Esophagus muscularis mucosa (tissue), 4 donors: Measurements from ENCODE around the gene NCKIPSD. TPM values are rescaled to one million over a fixed set of nuclear protein-coding genes. Genes with fewer than 3 reads are reported as not detected.
A peak's percentile ranks its signal among the peaks of the same experiment; 100 is the strongest.

Experiments
- DNase-seq: peaks from one replicate; pipeline ENCODE4 v3.0.0-alpha.2; 2017; ENCODE audit errors: extremely low spot score
- H3K27ac ChIP-seq, 4 donors: fragments of 200-600 bp; sonication (generic); replicated peaks in 1 of 4; 1 replicate in 3 of 4; 2 replicates in 1 of 4; pipeline ENCODE4 v1.5.1; 2016 to 2019; ENCODE audit warnings: mild to moderate bottlenecking in 1 of 4
- H3K27me3 ChIP-seq, 4 donors: fragments of 200-600 bp; sonication (generic); one replicate each; pipeline versions ENCODE4 v1.5.1 to v1.6.0; 2016 to 2019
- H3K36me3 ChIP-seq, 4 donors: fragments of 200-600 bp; sonication (generic); one replicate each; pipeline ENCODE4 v1.5.1; 2016 to 2019
- H3K4me1 ChIP-seq, 4 donors: fragments of 200-600 bp; sonication (generic); one replicate each; pipeline ENCODE4 v1.5.1; 2016 to 2019
- H3K4me3 ChIP-seq, 4 donors: fragments of 200-600 bp; sonication (generic); 1 replicate in 2 of 4; 2 replicates in 2 of 4; pipeline ENCODE4 v1.5.1; 2016 to 2019; ENCODE audit warnings: mild to moderate bottlenecking in 4 of 4, moderate library complexity in 1 of 4
- H3K9me3 ChIP-seq, 4 donors: fragments of 200-600 bp; sonication (generic); 1 replicate in 3 of 4; 2 replicates in 1 of 4; pipeline ENCODE4 v1.5.1; 2016 to 2019
- EP300 ChIP-seq: sonication (generic); formaldehyde crosslinking; IDR thresholded peaks from one replicate; pipeline ENCODE4 v1.6.1; 2017; ENCODE audit warnings: antibody characterized with exemption
- POLR2A ChIP-seq: fragments of 450-650 bp; IDR thresholded peaks from one replicate; pipeline ENCODE4 v1.6.1; 2017; ENCODE audit warnings: antibody characterized with exemption, moderate library complexity, mild to moderate bottlenecking, low read depth
- POLR2AphosphoS5 ChIP-seq, 2 donors: sonication (generic); formaldehyde crosslinking; IDR thresholded peaks; one replicate each; pipeline ENCODE4 v1.6.1; 2017; ENCODE audit warnings: antibody characterized with exemption in 2 of 2
- WGBS: methylation state at CpG from one replicate; pipeline ENCODE4 v1.1.5; 2018; 5-methylcytosine and 5-hydroxymethylcytosine counted together
- intact Hi-C: fragments of 100-400 bp; cut with DNase I; formaldehyde crosslinking; loops from one replicate; pipeline ENCODE4 v1.15.1; 2023
- total RNA-seq, 4 donors: library from RNA; depleted of rRNA; stranded (reverse); fragments of >200 nt; gene quantifications; one replicate each; pipeline versions ENCODE4 v1.1.0 to v1.2.1, GENCODE V29; 2016
- TF ChIP-seq, protein P1 (sequence below), 3 experiments: fragments of 200-600 bp in 2 of 3; fragments of 450-650 bp in 1 of 3; sonication (generic) in 2 of 3; IDR thresholded peaks; one replicate each; pipeline ENCODE4 v1.5.1; 2017 to 2019; ENCODE audit warnings: antibody characterized with exemption in 3 of 3, mild to moderate bottlenecking in 2 of 3, moderate library complexity in 1 of 3

NCKIPSD gene
- total RNA-seq, 4 donors from 2014 or later: 18.9 to 34.7 (median 29.1) TPM

DNA sequence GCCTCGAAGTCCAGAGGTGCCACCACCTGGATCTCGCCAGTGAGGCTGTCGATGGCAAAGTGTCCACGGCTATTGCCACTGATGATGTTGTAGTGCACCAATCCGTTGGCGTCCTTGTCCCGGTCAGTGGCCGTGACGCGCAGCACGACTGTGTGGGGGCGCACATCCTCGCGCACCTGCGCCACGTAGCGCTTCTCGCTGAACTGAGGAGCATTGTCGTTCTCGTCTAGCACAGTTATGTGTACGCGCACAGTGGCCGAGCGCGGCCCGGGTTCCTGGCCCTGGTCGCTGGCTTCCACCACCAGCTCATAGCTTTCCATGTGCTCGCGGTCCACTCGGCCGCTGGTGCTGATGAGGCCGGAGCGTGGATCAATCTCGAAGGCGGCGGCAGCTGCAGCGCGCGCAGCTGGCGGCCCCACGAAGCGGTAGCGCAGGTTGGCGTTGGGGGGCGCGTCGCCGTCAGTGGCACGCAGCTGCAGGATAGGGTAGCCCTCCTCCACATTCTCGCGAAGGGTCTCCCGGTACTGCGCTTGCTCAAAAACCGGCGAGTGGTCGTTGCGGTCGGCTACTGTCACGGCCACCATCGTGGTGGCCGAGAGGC lies 24.8 kb downstream of the NCKIPSD start:
- H3K9me3 ChIP-seq: no peaks in the 10 kb centered on the region
- peaks cover 20 to 47% (median 45%) of the 10 kb centered on the region in 4 donors for H3K4me1 ChIP-seq
- H3K4me3 ChIP-seq: peak overlapping the region; percentile 40 to 50 (median 47)
- peaks cover 8 to 67% (median 15%) of the 10 kb centered on the region in 4 donors for H3K27me3 ChIP-seq
- H3K36me3 ChIP-seq: peaks cover 0 to 5% (median 1%) of the 10 kb centered on the region in 4 donors
- no peak overlapping the region for H3K27ac ChIP-seq
- WGBS: 70% methylated on average over 33 of the region's 61 CpGs
- no peak for DNase-seq
- TF ChIP-seq POLR2AphosphoS5 (IDR thresholded peaks at IDR 0.05) (no peak), EP300 (no peak)
- intact Hi-C loops: no loop called here

DNA sequence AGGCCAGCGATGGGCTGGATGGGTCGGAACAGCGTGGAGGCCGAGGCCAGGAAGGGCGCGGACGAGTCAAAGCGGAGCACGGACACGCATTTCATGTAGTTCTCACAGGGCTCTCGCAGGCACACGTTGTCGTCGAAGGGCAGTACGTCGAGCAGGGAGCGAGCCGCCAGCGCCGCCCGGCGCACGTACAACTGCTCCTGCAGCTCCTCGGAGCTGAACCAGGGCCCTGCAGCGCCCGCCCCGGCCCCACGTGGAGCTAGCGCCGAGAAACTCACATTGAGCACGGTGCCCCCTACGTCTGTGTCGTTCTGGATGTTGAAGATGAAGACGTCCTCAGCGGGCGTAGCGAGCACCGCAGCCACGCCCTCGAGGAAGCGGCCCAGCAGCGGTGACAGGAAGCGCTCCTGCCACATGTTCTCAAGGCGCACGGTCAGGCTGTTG lies 28.9 kb downstream of the NCKIPSD start:
- intact Hi-C loops: loop anchor here (1.0 kb wide), 1 partner anchor 22 kb away; the partner anchor contains the start of gene SLC26A6
- Histone ChIP-seq H3K4me1 (peaks cover 10 to 31% (median 28%) of the 10 kb centered on the region in 4 donors), H3K9me3 (no peaks in the 10 kb centered on the region), H3K27me3 (peaks cover 0 to 38% (median under 1%) of the 10 kb centered on the region in 4 donors), H3K27ac (peak overlapping the region; percentile 75 to 84 (median 77)), H3K36me3 (no peaks in the 10 kb centered on the region), H3K4me3 (peak overlapping the region; percentile 63 to 72 (median 68))
- 83% methylated on average over 2 of the region's 45 CpGs for WGBS
- no peak for DNase-seq
- TF ChIP-seq POLR2A: no peak
- TF ChIP-seq, protein P1, sequence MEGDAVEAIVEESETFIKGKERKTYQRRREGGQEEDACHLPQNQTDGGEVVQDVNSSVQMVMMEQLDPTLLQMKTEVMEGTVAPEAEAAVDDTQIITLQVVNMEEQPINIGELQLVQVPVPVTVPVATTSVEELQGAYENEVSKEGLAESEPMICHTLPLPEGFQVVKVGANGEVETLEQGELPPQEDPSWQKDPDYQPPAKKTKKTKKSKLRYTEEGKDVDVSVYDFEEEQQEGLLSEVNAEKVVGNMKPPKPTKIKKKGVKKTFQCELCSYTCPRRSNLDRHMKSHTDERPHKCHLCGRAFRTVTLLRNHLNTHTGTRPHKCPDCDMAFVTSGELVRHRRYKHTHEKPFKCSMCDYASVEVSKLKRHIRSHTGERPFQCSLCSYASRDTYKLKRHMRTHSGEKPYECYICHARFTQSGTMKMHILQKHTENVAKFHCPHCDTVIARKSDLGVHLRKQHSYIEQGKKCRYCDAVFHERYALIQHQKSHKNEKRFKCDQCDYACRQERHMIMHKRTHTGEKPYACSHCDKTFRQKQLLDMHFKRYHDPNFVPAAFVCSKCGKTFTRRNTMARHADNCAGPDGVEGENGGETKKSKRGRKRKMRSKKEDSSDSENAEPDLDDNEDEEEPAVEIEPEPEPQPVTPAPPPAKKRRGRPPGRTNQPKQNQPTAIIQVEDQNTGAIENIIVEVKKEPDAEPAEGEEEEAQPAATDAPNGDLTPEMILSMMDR (IDR thresholded peaks at IDR 0.05): no peak
- TF ChIP-seq POLR2AphosphoS5 (IDR thresholded peaks at IDR 0.05): no peak

DNA sequence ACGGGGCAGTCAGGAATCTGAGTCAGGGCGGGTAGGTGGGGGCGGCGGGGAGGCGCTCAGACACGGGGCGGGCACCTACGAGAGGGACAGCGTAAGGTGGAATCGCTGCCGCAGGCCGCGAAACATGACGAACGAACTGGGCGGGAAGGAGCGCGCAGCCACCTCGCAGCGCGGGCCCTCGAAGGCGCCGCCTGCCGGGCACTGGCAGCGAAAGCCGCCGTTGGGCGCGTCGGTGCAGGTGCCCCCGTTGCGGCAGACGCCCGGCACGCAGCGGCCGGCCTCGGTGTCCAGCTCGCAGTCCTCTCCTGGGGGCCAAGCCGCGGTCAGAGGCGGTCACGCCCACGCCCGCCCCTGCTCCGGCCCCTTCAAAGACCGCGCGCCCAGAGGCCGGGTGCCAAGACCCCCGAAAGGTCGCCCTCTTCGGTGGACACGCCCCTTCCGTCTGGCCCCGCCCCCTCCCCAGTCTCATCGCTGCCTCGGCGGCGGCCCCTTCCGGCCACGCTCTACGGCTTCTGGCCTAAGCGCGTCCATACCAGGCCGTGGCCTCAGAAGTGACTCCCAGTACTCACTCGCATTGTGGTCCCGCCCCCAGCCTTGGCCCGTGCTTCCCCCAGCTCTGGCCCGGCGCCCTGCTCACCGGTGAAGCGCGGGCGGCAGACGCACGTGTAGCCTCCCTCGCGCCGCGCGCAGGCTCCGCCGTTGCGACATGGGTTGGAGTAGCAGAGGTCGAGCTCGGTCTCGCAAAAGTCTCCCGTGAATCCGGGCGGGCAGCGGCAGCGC lies 29.5 kb downstream of the NCKIPSD start:
- H3K4me3 ChIP-seq: peak overlapping the region; percentile 63 to 72 (median 68)
- no peaks in the 10 kb centered on the region for H3K36me3 ChIP-seq
- TF ChIP-seq EP300: no peak
- TF ChIP-seq POLR2AphosphoS5 (IDR thresholded peaks at IDR 0.05): peak in 1 of 2 donors; percentile 66
- TF ChIP-seq, protein P1 (IDR thresholded peaks at IDR 0.05): peak; percentile 70 to 77 (median 72)
- WGBS: 0% methylated on average over 5 of the region's 94 CpGs
- H3K9me3 ChIP-seq: no peaks in the 10 kb centered on the region
- H3K4me1 ChIP-seq: peaks cover 7 to 25% (median 22%) of the 10 kb centered on the region in 4 donors
- intact Hi-C loops: loop anchor here (1.0 kb wide), 1 partner anchor 21 kb away; the partner anchor contains the start of gene SLC26A6
- H3K27ac ChIP-seq: peak overlapping the region; percentile 75 to 84 (median 77)
- peaks cover 0 to 32% (median 0%) of the 10 kb centered on the region in 4 donors for H3K27me3 ChIP-seq
- peak; percentile 93 for DNase-seq

DNA sequence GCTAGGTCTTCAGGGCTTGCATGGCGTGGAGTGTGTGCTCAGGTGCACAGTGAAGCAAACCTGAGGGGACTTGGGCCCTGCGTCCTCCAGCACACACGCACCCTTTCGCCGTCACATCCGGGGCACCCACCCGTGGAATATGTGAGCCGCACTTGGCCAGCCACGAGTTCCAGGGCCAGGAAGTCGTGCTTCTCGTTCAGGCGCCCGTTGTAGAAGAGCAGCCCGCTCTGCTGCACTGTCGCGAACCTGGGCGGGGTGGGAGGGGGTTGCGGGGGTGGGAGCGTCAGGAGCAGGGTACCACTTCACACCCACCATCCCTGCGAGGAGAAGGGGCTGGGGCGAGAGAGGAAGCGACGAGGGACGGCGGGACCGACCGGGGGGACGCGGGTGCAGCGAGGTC lies 30.1 kb downstream of the NCKIPSD start:
- no peak for TF ChIP-seq POLR2A
- TF ChIP-seq POLR2AphosphoS5 (IDR thresholded peaks at IDR 0.05): no peak
- TF ChIP-seq EP300: no peak
- TF ChIP-seq, protein P1 (IDR thresholded peaks at IDR 0.05): no peak
- WGBS: 5% methylated on average over 22 of the region's 30 CpGs

DNA sequence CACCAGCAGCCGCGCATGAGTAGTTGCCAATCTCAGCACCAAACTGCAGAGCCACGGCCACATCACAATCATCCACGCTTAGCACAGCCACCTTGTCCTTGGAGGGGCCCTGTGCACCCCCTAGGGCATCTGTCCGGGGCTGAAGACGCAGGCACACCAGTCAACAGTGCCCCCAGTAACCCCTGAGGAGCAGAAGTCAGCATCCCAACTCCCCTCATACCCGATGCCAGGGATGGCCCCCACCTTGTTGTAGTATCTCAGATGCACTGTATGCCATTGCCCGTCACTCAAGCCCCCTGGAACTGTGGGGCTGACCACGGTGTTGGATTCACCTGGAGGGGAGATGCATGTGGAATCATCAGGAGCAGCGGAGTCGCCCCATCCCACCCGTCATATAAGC lies 30.7 kb downstream of the NCKIPSD start:
- Histone ChIP-seq H3K27me3 (peaks cover 0 to 20% (median 0%) of the 10 kb centered on the region in 4 donors), H3K4me1 (peaks cover 4 to 20% (median 18%) of the 10 kb centered on the region in 4 donors), H3K27ac (no peak overlapping the region), H3K36me3 (no peaks in the 10 kb centered on the region), H3K9me3 (no peaks in the 10 kb centered on the region), H3K4me3 (no peak overlapping the region)
- TF ChIP-seq POLR2AphosphoS5 (IDR thresholded peaks at IDR 0.05): no peak
- TF ChIP-seq POLR2A: no peak
- TF ChIP-seq, protein P1 (IDR thresholded peaks at IDR 0.05): no peak
- WGBS: 85% methylated on average over 6 of the region's 12 CpGs
- no peak for DNase-seq
- intact Hi-C loops: no loop called here

More for the DNA sequence above, 30.1 kb downstream of the NCKIPSD start:
- H3K4me3 ChIP-seq: peak overlapping the region; percentile 63 to 72 (median 68)
- intact Hi-C loops: loop anchor here (1.0 kb wide), 1 partner anchor 20 kb away; the partner anchor contains the start of gene SLC26A6
- DNase-seq: no peak
- H3K9me3 ChIP-seq: no peaks in the 10 kb centered on the region
- peaks cover 4 to 20% (median 18%) of the 10 kb centered on the region in 4 donors for H3K4me1 ChIP-seq
- H3K36me3 ChIP-seq: no peaks in the 10 kb centered on the region
- H3K27ac ChIP-seq: peak overlapping the region; percentile 75 to 84 (median 77)
- peaks cover 0 to 26% (median 0%) of the 10 kb centered on the region in 4 donors for H3K27me3 ChIP-seq
